NCI-H524 (cell line): ENCODE results near the gene ZER1.
"Not testable (repeated sequence)": the region's sequence is repeated elsewhere in the genome, so short reads cannot be mapped to it uniquely, and the experiment has no call there.

ENCODE experiments used
- DNase-seq, 2 experiments: peaks; one replicate each; lab custom pipeline; 2025; lab: John Stamatoyannopoulos, UW

Gene ZER1

DNA sequence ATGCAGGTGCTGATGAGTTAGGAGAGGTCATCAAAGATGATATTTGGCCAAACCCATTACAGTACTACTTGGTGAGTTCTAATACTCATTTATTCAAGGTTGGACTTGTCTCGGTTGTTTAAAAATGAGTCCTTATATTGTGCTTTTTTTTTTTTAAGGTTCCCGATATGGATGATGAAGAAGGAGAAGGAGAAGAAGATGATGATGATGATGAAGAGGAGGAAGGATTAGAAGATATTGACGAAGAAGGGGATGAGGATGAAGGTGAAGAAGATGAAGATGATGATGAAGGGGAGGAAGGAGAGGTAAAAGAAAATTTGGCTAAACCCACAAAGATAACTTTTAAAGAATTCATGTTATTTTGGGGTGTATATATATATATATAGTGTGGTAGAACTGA, 78.0 kb downstream of the ZER1 start:
- DNase-seq: not testable (repeated sequence)

DNA sequence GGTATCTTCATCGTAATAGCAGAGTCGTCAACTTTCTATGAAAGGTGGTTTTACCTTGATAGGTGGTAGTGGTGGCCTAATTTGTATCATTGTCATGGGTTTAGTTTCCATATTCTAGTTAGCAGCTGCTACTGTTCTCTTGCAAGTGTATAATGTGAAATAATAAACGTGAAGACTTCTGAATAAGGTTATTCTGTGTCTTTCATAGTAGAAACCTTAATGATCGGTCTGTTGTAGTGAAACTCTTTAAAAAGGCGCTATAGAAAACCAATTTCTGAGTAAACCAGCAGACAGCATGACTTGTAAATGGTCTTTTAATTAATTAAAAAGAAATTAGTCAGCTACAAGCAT, 81.1 kb downstream of the ZER1 start:
- no peak for DNase-seq

DNA sequence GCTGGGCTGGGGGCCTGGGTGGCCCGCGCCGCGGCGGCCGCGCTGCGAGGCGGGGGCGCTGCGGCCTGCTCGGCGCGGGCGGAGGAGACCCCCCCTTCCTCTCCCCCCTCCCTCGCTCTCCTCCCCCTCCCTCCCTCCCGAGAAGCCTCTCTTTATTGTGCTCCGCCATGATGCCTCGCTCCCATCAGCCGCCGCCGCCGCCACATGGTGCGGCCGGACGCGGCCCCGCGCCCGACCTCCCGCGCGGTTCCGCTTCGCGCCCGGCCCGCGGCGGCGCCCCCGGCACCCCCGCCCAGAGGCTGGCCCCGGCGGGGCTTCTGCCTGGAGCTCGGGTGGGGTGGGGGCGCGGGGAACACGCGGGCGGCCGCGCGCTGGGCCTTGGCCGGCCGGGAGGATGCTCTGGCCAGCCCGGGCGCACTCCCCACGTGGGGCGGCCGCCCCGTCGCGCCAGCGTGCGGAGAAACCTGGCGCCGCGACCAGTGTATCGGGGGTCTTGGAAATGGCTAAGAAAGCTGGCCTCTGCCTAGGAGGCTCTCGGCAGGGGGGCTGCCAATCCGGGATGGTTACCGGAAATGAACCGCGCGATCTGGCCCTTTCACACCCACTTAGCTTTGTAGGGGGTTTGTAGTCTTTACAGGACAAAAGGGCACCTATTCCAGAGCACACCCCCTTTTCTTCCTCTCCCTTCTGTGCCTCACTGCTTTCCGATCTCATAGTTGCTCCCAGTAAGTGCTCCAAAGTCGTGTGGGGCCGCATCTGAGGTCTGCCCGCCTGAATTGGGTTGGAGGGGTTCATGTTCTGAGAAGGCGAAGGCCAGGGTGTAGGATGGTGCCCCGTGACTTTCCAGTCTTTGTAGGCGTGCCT, 81.7 kb downstream of the ZER1 start:
- DNase-seq: peak in 1 of 2 experiments; percentile 38

DNA sequence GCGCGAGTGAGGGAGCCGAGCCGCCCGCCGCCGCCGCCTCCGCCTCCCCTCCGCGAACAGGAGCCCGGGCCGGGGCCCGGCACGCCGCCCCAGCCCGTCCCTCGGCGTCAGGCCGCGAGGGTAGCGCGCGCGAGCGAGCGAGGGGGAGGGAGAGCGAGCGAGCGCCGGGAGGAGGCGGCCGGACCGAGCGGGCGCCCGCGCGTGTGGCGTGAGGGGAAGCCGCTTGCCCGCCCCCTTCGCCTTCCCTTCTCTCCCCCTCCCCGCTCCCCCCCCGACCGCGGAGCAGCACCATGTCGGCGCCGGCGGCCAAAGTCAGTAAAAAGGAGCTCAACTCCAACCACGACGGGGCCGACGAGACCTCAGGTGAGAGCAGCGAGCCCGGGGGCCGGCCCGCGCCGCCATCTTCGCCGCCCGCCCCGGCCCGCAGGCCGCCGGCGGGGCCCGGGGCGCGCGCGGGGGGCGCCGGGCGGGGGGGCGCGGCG, 82.4 kb downstream of the ZER1 start:
- DNase-seq: no peak

DNA sequence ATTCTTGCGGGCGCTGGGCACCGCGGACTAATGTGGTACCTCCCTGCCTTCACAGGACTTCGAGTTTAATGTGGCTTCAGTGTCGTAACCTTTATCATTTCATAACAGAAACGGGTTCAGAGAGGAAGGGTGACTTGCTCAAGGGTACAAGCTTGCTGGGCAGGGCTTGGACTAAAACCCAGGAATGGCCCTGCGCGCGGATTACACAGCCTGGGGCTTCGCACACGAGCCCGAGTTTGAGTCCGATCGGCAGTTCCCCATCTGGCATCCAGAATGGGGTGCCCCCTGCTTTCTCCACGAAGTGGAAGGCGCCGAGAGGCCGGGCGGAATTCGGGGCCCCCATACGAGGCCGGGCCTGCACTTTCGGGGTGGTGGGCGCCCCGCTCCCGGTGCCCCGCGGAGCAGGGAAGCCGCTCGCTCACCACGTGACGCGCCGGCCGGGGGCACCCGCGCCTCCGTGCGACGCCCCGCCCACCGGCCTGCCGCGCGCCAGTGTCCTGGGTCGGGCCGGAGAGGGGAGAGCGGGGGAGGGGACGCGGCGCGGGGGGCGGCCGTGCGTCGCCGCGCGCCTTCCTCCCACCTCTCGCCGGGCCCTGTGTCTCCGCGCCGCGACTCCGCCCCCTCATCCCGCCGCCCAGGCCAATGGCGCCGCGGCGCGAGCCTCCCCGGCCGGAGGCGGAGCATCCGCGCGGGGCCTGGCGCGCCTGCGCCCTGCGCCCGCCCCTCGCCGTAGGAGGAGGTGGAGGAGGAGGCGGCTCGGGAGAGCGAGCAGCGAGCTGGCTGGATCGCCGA, 83.0 kb downstream of the ZER1 start, which contains the start of gene SET:
TSS of gene SET (plus strand) at position 722 of the 792 bp plus-strand sequence. CDS start 361 bp downstream, outside the sequence.
- peak; percentile 92 to 95 for DNase-seq

DNA sequence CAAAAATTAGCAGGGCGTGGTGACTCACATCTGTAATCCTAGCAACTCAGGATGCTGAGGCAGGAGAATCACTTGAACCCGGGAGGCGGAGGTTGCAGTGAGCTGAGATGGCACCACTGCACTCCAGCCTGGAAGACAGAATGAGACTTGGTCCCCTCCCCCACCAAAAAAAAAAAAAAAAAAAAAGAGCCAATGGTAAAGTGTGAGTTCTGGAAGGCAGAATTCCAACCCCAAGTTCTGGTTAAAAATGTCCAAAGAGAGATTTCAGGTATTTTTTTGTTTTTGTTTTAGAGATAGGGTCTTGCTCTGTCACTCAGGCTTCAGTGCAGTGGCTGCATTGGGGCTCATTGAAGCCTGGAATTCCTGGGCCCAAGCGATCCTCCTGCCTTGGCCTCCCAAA, 84.3 kb downstream of the ZER1 start:
- DNase-seq: no peak

DNA sequence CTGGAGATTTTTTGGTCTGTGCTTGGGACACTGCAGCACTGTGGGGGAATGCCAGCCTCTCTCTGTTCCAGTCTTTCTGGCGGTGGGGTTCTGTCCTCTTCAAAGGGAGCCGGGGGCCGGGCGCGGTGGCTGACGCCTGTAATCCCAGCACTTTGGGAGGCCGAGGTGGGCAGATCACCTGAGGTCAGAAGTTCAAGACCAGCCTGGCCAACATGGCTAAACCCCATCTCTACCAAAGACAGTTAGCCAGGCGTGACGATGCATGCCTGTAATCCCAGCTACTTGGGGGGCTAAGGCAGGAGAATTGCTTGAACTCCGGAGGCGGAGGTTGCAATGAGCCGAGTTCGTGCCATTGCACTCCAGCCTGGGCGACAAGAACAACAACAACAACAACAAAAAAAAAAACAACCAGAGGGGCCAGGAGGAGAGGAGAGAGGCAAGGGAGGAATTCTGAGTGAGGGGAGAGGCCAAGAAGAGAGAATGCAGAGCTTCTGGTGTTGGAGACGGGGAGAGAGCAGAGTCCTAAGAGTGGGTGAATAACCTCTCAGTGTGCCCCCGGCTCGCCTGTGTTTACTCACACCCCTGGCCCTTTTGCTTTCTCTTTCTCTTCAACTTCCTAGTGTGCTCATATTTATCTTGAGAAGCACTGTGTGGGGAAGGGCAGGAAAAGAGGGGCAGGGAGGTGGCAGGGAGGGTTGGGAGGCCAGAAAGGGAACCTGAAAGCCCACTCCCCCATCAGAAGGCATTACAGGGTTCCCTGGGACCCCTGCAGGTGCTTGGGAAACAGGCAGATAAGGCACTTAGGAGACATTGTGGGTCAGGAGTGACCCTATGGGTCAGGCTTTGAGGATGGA, 85.9 kb downstream of the ZER1 start:
- no peak for DNase-seq

DNA sequence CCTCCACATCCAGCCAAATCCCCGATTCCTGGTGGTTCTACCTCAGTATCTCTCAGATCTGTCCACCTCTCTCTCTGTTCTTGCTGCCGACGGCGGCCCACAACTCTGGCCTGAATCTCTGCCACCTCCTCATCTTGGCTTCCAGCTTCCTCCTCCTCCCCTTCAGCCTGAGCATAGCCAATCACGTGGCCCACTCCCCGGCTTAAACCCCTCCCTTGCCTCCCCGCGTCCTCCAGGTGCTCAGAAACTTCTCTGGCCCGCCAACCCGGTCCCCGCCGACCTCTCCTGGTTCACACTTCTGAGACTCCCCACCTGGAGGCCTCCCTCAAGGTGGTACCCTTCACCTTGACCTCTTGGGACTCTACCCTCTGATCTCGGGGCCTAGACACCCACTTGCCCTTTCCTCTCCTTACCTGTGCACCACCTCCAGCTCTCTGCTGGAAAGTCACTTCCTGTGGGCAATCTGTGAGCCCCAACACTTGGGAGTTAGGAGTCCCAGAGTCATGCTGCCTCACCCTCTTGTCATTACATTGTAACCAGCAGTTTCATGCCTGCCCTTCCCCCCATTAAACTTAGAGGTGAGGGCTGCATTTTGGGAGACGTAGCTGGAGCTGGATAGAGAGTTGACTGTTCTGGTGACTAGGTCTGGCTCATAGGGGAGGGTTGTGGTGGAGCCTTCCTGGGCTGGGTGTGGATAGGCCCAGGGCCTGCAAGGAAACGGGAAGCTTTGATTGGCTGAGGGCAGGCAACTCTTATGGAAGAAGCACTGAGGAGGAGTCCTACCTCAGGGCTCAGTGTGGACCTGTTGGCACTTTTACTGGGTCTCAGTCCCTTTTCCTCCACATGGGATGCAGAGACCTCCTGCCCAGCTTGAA, 87.2 kb downstream of the ZER1 start:
- peak; percentile 66 to 74 for DNase-seq

DNA sequence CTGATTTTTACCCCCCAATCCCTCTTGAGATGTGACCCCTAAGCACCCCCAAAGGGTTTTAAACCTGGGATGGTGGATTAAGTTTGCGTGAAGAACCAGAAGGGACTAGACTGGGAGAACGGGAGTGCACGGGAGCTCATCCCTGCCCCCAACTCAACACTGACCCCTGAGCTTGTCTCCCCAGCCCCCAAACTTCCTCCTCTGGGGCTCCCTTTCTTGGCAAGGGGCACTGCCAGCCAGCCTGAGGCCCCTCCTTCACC, 87.7 kb downstream of the ZER1 start:
- no peak for DNase-seq

DNA sequence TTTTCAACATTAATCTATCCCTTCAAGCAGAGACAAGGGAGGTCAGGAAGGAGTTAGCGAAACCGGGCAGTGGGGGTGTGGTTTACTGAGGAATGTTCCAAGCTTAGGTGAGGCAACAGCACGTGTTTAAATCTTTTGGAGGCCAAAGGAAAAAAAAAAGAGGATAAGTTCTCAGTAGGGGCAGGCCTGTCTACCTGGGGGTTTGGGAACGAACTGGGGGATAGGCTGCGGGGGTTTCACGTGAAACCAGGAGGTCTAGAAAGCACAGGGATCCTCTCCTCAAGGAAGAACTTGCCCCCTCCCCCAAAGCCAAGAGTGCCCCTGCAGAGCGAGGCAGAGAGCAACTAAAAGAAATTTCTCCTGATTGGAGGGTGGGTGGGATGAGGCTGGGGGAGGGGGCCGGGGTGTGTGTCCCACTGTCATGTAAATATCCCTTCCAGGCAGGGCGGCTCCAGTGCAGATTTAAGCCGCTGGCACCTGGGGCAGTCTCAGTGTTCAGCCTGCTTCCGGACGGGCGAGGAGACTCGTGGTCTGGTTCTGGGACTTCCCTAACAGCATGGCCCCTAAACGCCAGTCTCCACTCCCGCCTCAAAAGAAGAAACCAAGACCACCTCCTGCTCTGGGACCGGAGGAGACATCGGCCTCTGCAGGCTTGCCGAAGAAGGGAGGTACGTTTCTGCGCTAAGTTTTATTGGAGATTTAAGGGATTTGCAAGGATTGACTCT, 88.2 kb downstream of the ZER1 start:
- peak; percentile 30 to 52 for DNase-seq
